GM12874 (cell line): ENCODE results near the gene OR4D2.

Source experiments
- CTCF ChIP-seq: IDR thresholded peaks from 2 replicates; pipeline ENCODE4 v1.5.1; 2011; ENCODE audit warnings: low read depth, mild to moderate bottlenecking, control low read depth, low read length, moderate library complexity; ENCODE audit not compliant: insufficient read depth

Gene OR4D2

GRCh38 chr17:58200024-58200633 lies 33.3 kb downstream of the OR4D2 start:
- TF ChIP-seq CTCF, result peak; percentile 79

- no peak for TF ChIP-seq CTCF
Measured at GRCh38 chr17:58202859-58203258, 36.1 kb downstream of the OR4D2 start.

GRCh38 chr17:58204796-58205195 lies 38.0 kb downstream of the OR4D2 start:
- TF ChIP-seq CTCF, result no peak

- no peak for TF ChIP-seq CTCF
Measured at GRCh38 chr17:58205936-58206335, 39.2 kb downstream of the OR4D2 start.

- no peak for TF ChIP-seq CTCF
Measured at GRCh38 chr17:58207451-58207850, 40.7 kb downstream of the OR4D2 start.

- no peak for TF ChIP-seq CTCF
Measured at GRCh38 chr17:58208344-58208743, 41.6 kb downstream of the OR4D2 start.

- peak; percentile 51 for TF ChIP-seq CTCF
Measured at GRCh38 chr17:58210922-58211321, 44.1 kb downstream of the OR4D2 start.
